ENCODE data around the gene STX10.

The STX10 gene

GRCh38 chr19:13095393-13095784 lies 54.8 kb downstream of the STX10 start:
- Histone ChIP-seq H3K27me3 (replicated peaks; ENCODE audit: control insufficient read depth, insufficient read depth, low read length) (no peaks in the 10 kb centered on the region), H3K36me3 (ENCODE audit: control insufficient read depth, insufficient read depth, low read length, severe bottlenecking) (peaks cover 20% of the 10 kb centered on the region), H3K4me3 (ENCODE audit: low read length) (no peak overlapping the region), H3K4me1 (ENCODE audit: control insufficient read depth, insufficient read depth, low read length) (peaks cover 31% of the 10 kb centered on the region), H3K9me3 (ENCODE audit: control insufficient read depth, low read length) (no peaks in the 10 kb centered on the region), H3K9ac (ENCODE audit: low read length) (no peak overlapping the region)
- no peak for DNase-seq (ENCODE audit: low read depth)

- Histone ChIP-seq H3K9ac (ENCODE audit: low read length) (no peak overlapping the region), H3K4me1 (ENCODE audit: control insufficient read depth, insufficient read depth, low read length) (peaks cover 31% of the 10 kb centered on the region), H3K36me3 (ENCODE audit: control insufficient read depth, insufficient read depth, low read length, severe bottlenecking) (peaks cover 26% of the 10 kb centered on the region), H3K4me3 (ENCODE audit: low read length) (no peak overlapping the region), H3K27me3 (replicated peaks; ENCODE audit: control insufficient read depth, insufficient read depth, low read length) (no peaks in the 10 kb centered on the region), H3K9me3 (ENCODE audit: control insufficient read depth, low read length) (no peaks in the 10 kb centered on the region)
- no peak for DNase-seq (ENCODE audit: low read depth)
Measured at GRCh38 chr19:13094771-13095392, 55.3 kb downstream of the STX10 start.

GRCh38 chr19:13094106-13094504 lies 56.1 kb downstream of the STX10 start:
- no peaks in the 10 kb centered on the region for H3K9me3 ChIP-seq (ENCODE audit: control insufficient read depth, low read length)
- H3K27me3 ChIP-seq (replicated peaks; ENCODE audit: control insufficient read depth, insufficient read depth, low read length) = no peaks in the 10 kb centered on the region
- H3K4me3 ChIP-seq (ENCODE audit: low read length) = no peak overlapping the region
- no peak for DNase-seq (ENCODE audit: low read depth)
- peaks cover 34% of the 10 kb centered on the region for H3K4me1 ChIP-seq (ENCODE audit: control insufficient read depth, insufficient read depth, low read length)
- H3K9ac ChIP-seq (ENCODE audit: low read length) = no peak overlapping the region
- peaks cover 28% of the 10 kb centered on the region for H3K36me3 ChIP-seq (ENCODE audit: control insufficient read depth, insufficient read depth, low read length, severe bottlenecking)

Data from adipocyte (in vitro differentiated cells).